Activated naive CD4-positive, alpha-beta T cell treated with anti-CD3 and anti-CD28 coated beads, Interleukin-2, amount 10 ng/mL, durations not matched to agents 7 days and 5 days (primary cell): ENCODE measurements around the gene MAGEA11.
"Not testable (repeated sequence)": the region's sequence is repeated elsewhere in the genome, so short reads cannot be mapped to it uniquely, and the experiment has no call there.

Source experiments
- CTCF ChIA-PET: fragments of 350-600 bp; sonication (Branson Sonifier 250); formaldehyde crosslinking; loops from one replicate; lab custom pipeline; 2021; ENCODE audit warnings: antibody characterized with exemption; lab: Charles Lee
- DNase-seq: peaks from one replicate; pipeline ENCODE4 v3.0.0-alpha.2; 2020
- H3K27ac Mint-ChIP-seq: one replicate; pipeline ENCODE4 v1.8.0; 2021; ENCODE audit warnings: mild to moderate bottlenecking, moderate library complexity, mixed read lengths
- H3K27me3 Mint-ChIP-seq: one replicate; pipeline ENCODE4 v1.8.0; 2021; ENCODE audit warnings: mild to moderate bottlenecking, mixed read lengths
- H3K36me3 Mint-ChIP-seq: one replicate; pipeline ENCODE4 v1.8.0; 2021; ENCODE audit warnings: mixed read lengths
- H3K4me1 Mint-ChIP-seq: one replicate; pipeline ENCODE4 v1.8.0; 2021; ENCODE audit warnings: mixed read lengths
- H3K4me3 Mint-ChIP-seq: one replicate; pipeline ENCODE4 v1.8.0; 2021; ENCODE audit warnings: mild to moderate bottlenecking, moderate library complexity, mixed read lengths
- H3K9me3 Mint-ChIP-seq: one replicate; pipeline ENCODE4 v1.8.0; 2021; ENCODE audit warnings: mixed read lengths

The MAGEA11 gene

GRCh38 chrX:149757206-149758067, 45.6 kb downstream of the MAGEA11 start:
- Mint-ChIP-seq H3K4me1 (no peaks in the 10 kb centered on the region), H3K27me3 (peaks cover 14% of the 10 kb centered on the region), H3K4me3 (no peak overlapping the region), H3K36me3 (no peaks in the 10 kb centered on the region), H3K9me3 (no peaks in the 10 kb centered on the region), H3K27ac (no peak overlapping the region)
- no peak for DNase-seq
- CTCF ChIA-PET = no interaction called here

- Mint-ChIP-seq H3K27ac (no peak overlapping the region), H3K9me3 (no peaks in the 10 kb centered on the region), H3K4me1 (no peaks in the 10 kb centered on the region), H3K36me3 (no peaks in the 10 kb centered on the region), H3K4me3 (no peak overlapping the region), H3K27me3 (peaks cover 9% of the 10 kb centered on the region)
- DNase-seq = no peak
- CTCF ChIA-PET = no interaction called here
Measured at GRCh38 chrX:149758068-149758714, 46.3 kb downstream of the MAGEA11 start.

GRCh38 chrX:149758715-149759078, 46.8 kb downstream of the MAGEA11 start:
- H3K9me3 Mint-ChIP-seq, H3K27ac Mint-ChIP-seq, H3K4me1 Mint-ChIP-seq, H3K36me3 Mint-ChIP-seq, DNase-seq, H3K4me3 Mint-ChIP-seq, H3K27me3 Mint-ChIP-seq, CTCF ChIA-PET: not testable (repeated sequence)

GRCh38 chrX:149759824-149760223, 48.0 kb downstream of the MAGEA11 start:
- CTCF ChIA-PET = no interaction called here
- no peak overlapping the region for H3K4me3 Mint-ChIP-seq
- H3K27me3 Mint-ChIP-seq = peaks cover 8% of the 10 kb centered on the region
- H3K4me1 Mint-ChIP-seq = no peaks in the 10 kb centered on the region
- H3K36me3 Mint-ChIP-seq = no peaks in the 10 kb centered on the region
- no peak for DNase-seq
- no peak overlapping the region for H3K27ac Mint-ChIP-seq
- no peaks in the 10 kb centered on the region for H3K9me3 Mint-ChIP-seq

GRCh38 chrX:149760965-149761364, 49.1 kb downstream of the MAGEA11 start:
- no peak for DNase-seq
- CTCF ChIA-PET = no interaction called here
- Mint-ChIP-seq H3K27ac (no peak overlapping the region), H3K27me3 (peaks cover 8% of the 10 kb centered on the region), H3K9me3 (no peaks in the 10 kb centered on the region), H3K4me1 (no peaks in the 10 kb centered on the region), H3K4me3 (no peak overlapping the region), H3K36me3 (no peaks in the 10 kb centered on the region)

GRCh38 chrX:149761858-149762674, 50.2 kb downstream of the MAGEA11 start:
- DNase-seq, H3K4me3 Mint-ChIP-seq, H3K36me3 Mint-ChIP-seq, H3K27me3 Mint-ChIP-seq, H3K4me1 Mint-ChIP-seq, H3K27ac Mint-ChIP-seq, CTCF ChIA-PET, H3K9me3 Mint-ChIP-seq: not testable (repeated sequence)

- Mint-ChIP-seq H3K27ac (no peak overlapping the region), H3K4me1 (no peaks in the 10 kb centered on the region), H3K9me3 (no peaks in the 10 kb centered on the region), H3K27me3 (no peaks in the 10 kb centered on the region), H3K4me3 (no peak overlapping the region), H3K36me3 (no peaks in the 10 kb centered on the region)
- CTCF ChIA-PET = no interaction called here
- DNase-seq = no peak
Measured at GRCh38 chrX:149762696-149763614, 51.1 kb downstream of the MAGEA11 start.
